Activated T-cell treated with anti-CD3 and anti-CD28 coated beads, Interleukin-2, amount 50 U/mL, for 72 hours (primary cell): ENCODE measurements around the gene PARD3. TPM values are rescaled to one million over a fixed set of nuclear protein-coding genes. Genes with fewer than 3 reads are reported as not detected.
"Not testable (repeated sequence)": the region's sequence is repeated elsewhere in the genome, so short reads cannot be mapped to it uniquely, and the experiment has no call there.

Experiments
- ATAC-seq, 2 donors: fragments of 150-1000 bp; cut with Tn5 transposase; replicated peaks in 1 of 2; 2 replicates each; pipeline ENCODE4 v1.10.0; 2021; ENCODE audit warnings: moderate library complexity in 2 of 2, mild to moderate bottlenecking in 1 of 2
- DNase-seq, 2 donors: peaks; one replicate each; pipeline ENCODE4 v3.0.0; 2021 to 2022; ENCODE audit warnings: mixed read lengths in 1 of 2
- H3K27ac Mint-ChIP-seq: one replicate; pipeline ENCODE4 v1.8.0; 2022; ENCODE audit warnings: mild to moderate bottlenecking, moderate library complexity, mixed read lengths
- H3K27me3 Mint-ChIP-seq: one replicate; pipeline ENCODE4 v1.8.0; 2022; ENCODE audit warnings: low read depth, mixed read lengths
- H3K36me3 Mint-ChIP-seq, 2 donors: one replicate each; pipeline ENCODE4 v1.8.0; 2022; ENCODE audit warnings: mixed read lengths in 2 of 2, mild to moderate bottlenecking in 1 of 2; ENCODE audit not compliant: insufficient read depth in 2 of 2
- H3K4me1 Mint-ChIP-seq: one replicate; pipeline ENCODE4 v1.8.0; 2022; ENCODE audit warnings: low read depth, mixed read lengths
- H3K4me3 Mint-ChIP-seq, 2 donors: one replicate each; pipeline ENCODE4 v1.8.0; 2022; ENCODE audit warnings: mild to moderate bottlenecking in 2 of 2, mixed read lengths in 2 of 2, moderate library complexity in 2 of 2
- H3K9me3 Mint-ChIP-seq, 2 donors: one replicate each; pipeline ENCODE4 v1.8.0; 2022; ENCODE audit warnings: mixed read lengths in 2 of 2
- total RNA-seq, 2 donors: library from RNA; stranded (reverse); gene quantifications; one replicate each; pipeline ENCODE4 v1.2.3, GENCODE V29; 2022

Gene PARD3
- total RNA-seq, 2 donors from 2014 or later, result 2.3 to 3.7 TPM

DNA sequence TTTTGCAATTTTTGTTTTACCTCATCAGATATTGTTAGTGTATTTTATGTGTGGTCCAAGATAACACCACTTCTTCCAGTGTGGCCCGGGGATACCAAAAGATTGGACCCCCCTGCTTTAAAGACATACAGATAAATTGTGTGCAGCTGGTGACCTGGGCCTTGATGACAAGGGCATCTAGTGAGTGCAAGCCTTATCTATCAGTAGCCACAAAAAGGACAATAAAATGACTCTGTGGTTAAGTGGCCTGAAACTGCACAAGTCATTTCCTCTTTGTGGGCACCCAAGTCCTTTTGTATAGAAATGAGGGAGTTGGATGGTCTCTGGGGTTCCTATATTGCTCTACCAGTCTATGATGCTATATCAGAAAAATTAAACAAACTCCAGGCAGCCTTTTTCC lies 98.1 kb downstream of the PARD3 start:
- ATAC-seq (no peak), DNase-seq (no peak)
- no peak overlapping the region for H3K27ac Mint-ChIP-seq
- H3K36me3 Mint-ChIP-seq, result no peaks in the 10 kb centered on the region
- no peaks in the 10 kb centered on the region for H3K27me3 Mint-ChIP-seq
- H3K4me3 Mint-ChIP-seq, result no peak overlapping the region
- H3K4me1 Mint-ChIP-seq, result no peaks in the 10 kb centered on the region
- no peaks in the 10 kb centered on the region for H3K9me3 Mint-ChIP-seq

DNA sequence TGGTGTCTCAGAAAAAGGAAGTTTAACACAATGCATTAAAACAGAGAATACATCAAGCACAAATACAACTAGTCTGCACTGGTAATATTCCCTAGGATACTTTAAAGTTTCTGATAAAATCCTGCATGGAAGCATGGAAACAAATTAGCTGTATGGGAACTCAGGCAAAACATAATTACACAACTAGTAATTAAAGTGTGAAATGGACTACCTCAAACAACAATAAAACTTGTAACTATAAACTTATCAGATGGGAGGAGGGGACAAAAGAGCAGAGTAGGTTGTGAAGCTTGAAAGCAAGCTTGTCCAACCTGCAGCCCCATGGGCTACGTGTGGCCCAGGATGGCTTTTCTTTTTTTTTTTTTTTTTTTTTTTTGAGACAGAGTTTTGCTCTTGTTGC lies 98.9 kb downstream of the PARD3 start:
- DNase-seq (no peak), ATAC-seq (no peak)
- H3K4me3 Mint-ChIP-seq, result no peak overlapping the region
- H3K4me1 Mint-ChIP-seq, result no peaks in the 10 kb centered on the region
- no peaks in the 10 kb centered on the region for H3K27me3 Mint-ChIP-seq
- H3K9me3 Mint-ChIP-seq, result no peaks in the 10 kb centered on the region
- H3K36me3 Mint-ChIP-seq, result no peaks in the 10 kb centered on the region
- H3K27ac Mint-ChIP-seq, result no peak overlapping the region

DNA sequence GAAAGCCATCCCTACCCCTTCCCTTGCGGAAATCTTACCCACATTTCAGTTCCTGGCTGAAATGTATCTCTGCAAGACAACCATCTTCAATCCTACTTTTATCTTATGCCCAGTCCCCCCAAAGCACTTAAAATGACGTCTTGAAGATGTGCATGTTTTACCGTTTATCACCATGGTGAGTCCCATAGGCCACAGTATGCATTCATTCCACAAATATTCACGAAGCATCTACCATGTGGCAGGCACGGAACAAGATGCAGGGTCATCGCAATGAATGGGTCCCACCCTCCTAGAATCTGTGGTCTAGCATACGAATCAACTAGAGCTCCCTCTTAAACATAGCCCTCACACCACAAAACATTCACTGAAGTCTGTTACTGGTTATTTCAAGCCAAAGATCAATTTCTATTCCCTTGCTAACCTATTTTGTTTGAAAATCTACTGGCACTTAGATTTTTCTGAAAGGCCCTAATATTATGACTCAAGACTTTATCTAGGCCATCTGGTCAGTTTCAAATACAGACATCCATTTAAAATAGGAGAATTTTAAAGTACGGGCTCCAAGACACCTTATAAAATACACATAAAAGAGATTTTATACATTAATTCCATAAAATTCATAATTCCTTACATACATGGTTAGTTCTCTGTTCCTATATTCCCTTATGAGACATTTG lies 99.4 kb downstream of the PARD3 start:
- no peak overlapping the region for H3K27ac Mint-ChIP-seq
- no peak for DNase-seq
- no peaks in the 10 kb centered on the region for H3K27me3 Mint-ChIP-seq
- ATAC-seq, result no peak
- no peaks in the 10 kb centered on the region for H3K9me3 Mint-ChIP-seq
- H3K4me1 Mint-ChIP-seq, result no peaks in the 10 kb centered on the region
- no peaks in the 10 kb centered on the region for H3K36me3 Mint-ChIP-seq
- H3K4me3 Mint-ChIP-seq, result no peak overlapping the region

GRCh38 chr10:34713875-34714274 lies 101.2 kb downstream of the PARD3 start:
- ATAC-seq, result no peak
- Mint-ChIP-seq H3K27me3 (no peaks in the 10 kb centered on the region), H3K27ac (no peak overlapping the region), H3K4me3 (no peak overlapping the region), H3K36me3 (no peaks in the 10 kb centered on the region), H3K4me1 (no peaks in the 10 kb centered on the region), H3K9me3 (no peaks in the 10 kb centered on the region)
- no peak for DNase-seq

DNA sequence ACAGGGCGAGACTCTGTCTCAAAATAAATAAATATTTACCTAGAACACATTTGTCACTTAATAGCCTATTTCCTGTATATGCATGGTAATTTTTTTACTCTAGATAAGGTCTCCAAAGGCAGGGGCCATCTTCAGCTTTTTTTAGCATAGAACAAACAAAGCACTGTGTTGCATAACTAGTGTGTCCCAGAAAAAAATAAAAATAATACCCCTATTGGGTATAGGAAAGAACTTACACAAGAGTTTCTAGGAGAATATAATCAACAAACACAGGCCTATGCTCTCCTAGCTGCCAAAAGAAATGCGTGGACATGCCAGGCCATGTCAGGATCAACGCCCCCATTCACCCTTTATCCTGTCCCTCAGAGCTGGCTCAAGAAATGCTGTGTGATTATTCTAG lies 103.6 kb downstream of the PARD3 start:
- no peaks in the 10 kb centered on the region for H3K4me1 Mint-ChIP-seq

GRCh38 chr10:34710391-34710751 lies 104.7 kb downstream of the PARD3 start:
- Mint-ChIP-seq H3K4me3 (no peak overlapping the region), H3K9me3 (no peaks in the 10 kb centered on the region), H3K36me3 (no peaks in the 10 kb centered on the region), H3K27me3 (peaks cover 11% of the 10 kb centered on the region), H3K27ac (no peak overlapping the region), H3K4me1 (peaks cover 5% of the 10 kb centered on the region)
- DNase-seq (no peak), ATAC-seq (no peak)

More for the DNA sequence above, 103.6 kb downstream of the PARD3 start:
- DNase-seq (no peak), ATAC-seq (no peak)
- no peak overlapping the region for H3K4me3 Mint-ChIP-seq
- no peaks in the 10 kb centered on the region for H3K9me3 Mint-ChIP-seq
- no peaks in the 10 kb centered on the region for H3K36me3 Mint-ChIP-seq
- peaks cover 6% of the 10 kb centered on the region for H3K27me3 Mint-ChIP-seq
- no peak overlapping the region for H3K27ac Mint-ChIP-seq

GRCh38 chr10:34709637-34710390 lies 105.3 kb downstream of the PARD3 start:
- H3K27me3 Mint-ChIP-seq, result peaks cover 13% of the 10 kb centered on the region
- H3K4me3 Mint-ChIP-seq, result no peak overlapping the region
- H3K27ac Mint-ChIP-seq, result no peak overlapping the region
- H3K4me1 Mint-ChIP-seq, result peaks cover 7% of the 10 kb centered on the region
- no peaks in the 10 kb centered on the region for H3K36me3 Mint-ChIP-seq
- no peak for DNase-seq
- no peak for ATAC-seq
- no peaks in the 10 kb centered on the region for H3K9me3 Mint-ChIP-seq

GRCh38 chr10:34707656-34708055 lies 107.4 kb downstream of the PARD3 start:
- peaks cover 13% of the 10 kb centered on the region for H3K27me3 Mint-ChIP-seq
- DNase-seq (no peak), ATAC-seq (no peak)
- no peaks in the 10 kb centered on the region for H3K9me3 Mint-ChIP-seq
- H3K36me3 Mint-ChIP-seq, result no peaks in the 10 kb centered on the region
- H3K27ac Mint-ChIP-seq, result no peak overlapping the region
- peaks cover 7% of the 10 kb centered on the region for H3K4me1 Mint-ChIP-seq
- H3K4me3 Mint-ChIP-seq, result no peak overlapping the region

DNA sequence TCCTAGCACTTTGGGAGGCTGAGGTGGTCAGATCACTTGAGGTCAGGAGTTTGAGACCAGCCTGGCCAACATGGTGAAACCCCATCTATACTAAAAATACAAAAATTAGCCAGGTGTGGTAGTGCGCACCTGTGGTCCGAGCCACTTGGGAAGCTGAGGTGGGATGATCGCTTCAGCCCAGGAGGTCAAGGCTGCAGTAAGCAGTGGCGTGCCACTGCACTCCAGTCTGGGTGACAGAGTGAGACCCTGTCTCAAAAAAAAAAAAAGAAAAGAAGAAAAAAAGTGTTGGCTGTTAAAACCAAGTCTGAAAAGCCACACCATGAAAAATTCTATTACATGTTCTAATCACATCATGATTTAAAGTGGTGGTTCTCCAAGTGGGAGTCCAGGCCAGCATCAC lies 108.1 kb downstream of the PARD3 start:
- H3K27me3 Mint-ChIP-seq, result peaks cover 13% of the 10 kb centered on the region
- H3K9me3 Mint-ChIP-seq, H3K36me3 Mint-ChIP-seq, DNase-seq, H3K4me3 Mint-ChIP-seq, H3K27ac Mint-ChIP-seq, H3K4me1 Mint-ChIP-seq, ATAC-seq: not testable (repeated sequence)

GRCh38 chr10:34706147-34706546 lies 108.9 kb downstream of the PARD3 start:
- peaks cover 7% of the 10 kb centered on the region for H3K4me1 Mint-ChIP-seq
- H3K9me3 Mint-ChIP-seq, result no peaks in the 10 kb centered on the region
- DNase-seq, result no peak
- no peaks in the 10 kb centered on the region for H3K36me3 Mint-ChIP-seq
- no peak for ATAC-seq
- H3K27ac Mint-ChIP-seq, result no peak overlapping the region
- H3K27me3 Mint-ChIP-seq, result peaks cover 13% of the 10 kb centered on the region
- no peak overlapping the region for H3K4me3 Mint-ChIP-seq

GRCh38 chr10:34705563-34705962 lies 109.5 kb downstream of the PARD3 start:
- H3K4me3 Mint-ChIP-seq, result no peak overlapping the region
- H3K36me3 Mint-ChIP-seq, result no peaks in the 10 kb centered on the region
- peaks cover 7% of the 10 kb centered on the region for H3K4me1 Mint-ChIP-seq
- H3K27ac Mint-ChIP-seq, result no peak overlapping the region
- H3K27me3 Mint-ChIP-seq, result peaks cover 13% of the 10 kb centered on the region
- no peaks in the 10 kb centered on the region for H3K9me3 Mint-ChIP-seq
- ATAC-seq (no peak), DNase-seq (no peak)

- no peaks in the 10 kb centered on the region for H3K9me3 Mint-ChIP-seq
- DNase-seq (no peak), ATAC-seq (no peak)
- peaks cover 7% of the 10 kb centered on the region for H3K4me1 Mint-ChIP-seq
- no peak overlapping the region for H3K27ac Mint-ChIP-seq
- H3K36me3 Mint-ChIP-seq, result no peaks in the 10 kb centered on the region
- peaks cover 13% of the 10 kb centered on the region for H3K27me3 Mint-ChIP-seq
- H3K4me3 Mint-ChIP-seq, result no peak overlapping the region
Observed at GRCh38 chr10:34704526-34705184, 110.4 kb downstream of the PARD3 start.

GRCh38 chr10:34702982-34703381 lies 112.1 kb downstream of the PARD3 start:
- no peak for DNase-seq
- H3K4me1 Mint-ChIP-seq, result peaks cover 7% of the 10 kb centered on the region

More at GRCh38 chr10:34702982-34703381, 112.1 kb downstream of the PARD3 start:
- peaks cover 10% of the 10 kb centered on the region for H3K27me3 Mint-ChIP-seq
- ATAC-seq, result no peak
- no peak overlapping the region for H3K27ac Mint-ChIP-seq
- H3K9me3 Mint-ChIP-seq, result no peaks in the 10 kb centered on the region
- no peaks in the 10 kb centered on the region for H3K36me3 Mint-ChIP-seq
- no peak overlapping the region for H3K4me3 Mint-ChIP-seq
